Brain microvascular endothelial cell (primary cell): ENCODE measurements around the gene FTCDNL1.

ENCODE experiments used
- DNase-seq: peaks from one replicate; pipeline ENCODE4 v3.0.0-alpha.2; 2020
- H3K27ac ChIP-seq: fragments of 250-450 bp; sonication (Bioruptor Pico); 2 replicates; pipeline ENCODE4 v1.5.1; 2020; ENCODE audit warnings: mild to moderate bottlenecking, moderate library complexity
- H3K27me3 ChIP-seq: fragments of 250-450 bp; sonication (Bioruptor Pico); replicated peaks from 2 replicates; pipeline ENCODE4 v1.5.1; 2020; ENCODE audit warnings: mild to moderate bottlenecking
- H3K36me3 ChIP-seq: fragments of 250-450 bp; sonication (Bioruptor Pico); replicated peaks from 2 replicates; pipeline ENCODE4 v1.5.1; 2020; ENCODE audit warnings: mild to moderate bottlenecking
- H3K4me3 ChIP-seq: 2 replicates; pipeline ENCODE4 v1.5.1; 2011; ENCODE audit warnings: low read depth, mild to moderate bottlenecking, control low read depth, low read length, moderate library complexity
- in situ Hi-C: cut with HindIII; loops from 2 replicates; pipeline ENCODE4 v1.10.0; 2017; ENCODE audit warnings: low sequenced_read_pairs, low pct_ligation_motif_present
- TF ChIP-seq, protein P1 (sequence below): IDR thresholded peaks from 2 replicates; pipeline ENCODE4 v1.5.1; 2011; ENCODE audit warnings: low read depth, mild to moderate bottlenecking, moderate library complexity, low read length, control low read depth, inconsistent platforms; ENCODE audit errors: missing control alignments

FTCDNL1 gene

GRCh38 chr2:199765646-199766045 lies 85.3 kb downstream of the FTCDNL1 start:
- Histone ChIP-seq H3K27me3 (no peaks in the 10 kb centered on the region), H3K4me3 (no peak overlapping the region), H3K27ac (no peak overlapping the region), H3K36me3 (no peaks in the 10 kb centered on the region)
- TF ChIP-seq, protein P1, sequence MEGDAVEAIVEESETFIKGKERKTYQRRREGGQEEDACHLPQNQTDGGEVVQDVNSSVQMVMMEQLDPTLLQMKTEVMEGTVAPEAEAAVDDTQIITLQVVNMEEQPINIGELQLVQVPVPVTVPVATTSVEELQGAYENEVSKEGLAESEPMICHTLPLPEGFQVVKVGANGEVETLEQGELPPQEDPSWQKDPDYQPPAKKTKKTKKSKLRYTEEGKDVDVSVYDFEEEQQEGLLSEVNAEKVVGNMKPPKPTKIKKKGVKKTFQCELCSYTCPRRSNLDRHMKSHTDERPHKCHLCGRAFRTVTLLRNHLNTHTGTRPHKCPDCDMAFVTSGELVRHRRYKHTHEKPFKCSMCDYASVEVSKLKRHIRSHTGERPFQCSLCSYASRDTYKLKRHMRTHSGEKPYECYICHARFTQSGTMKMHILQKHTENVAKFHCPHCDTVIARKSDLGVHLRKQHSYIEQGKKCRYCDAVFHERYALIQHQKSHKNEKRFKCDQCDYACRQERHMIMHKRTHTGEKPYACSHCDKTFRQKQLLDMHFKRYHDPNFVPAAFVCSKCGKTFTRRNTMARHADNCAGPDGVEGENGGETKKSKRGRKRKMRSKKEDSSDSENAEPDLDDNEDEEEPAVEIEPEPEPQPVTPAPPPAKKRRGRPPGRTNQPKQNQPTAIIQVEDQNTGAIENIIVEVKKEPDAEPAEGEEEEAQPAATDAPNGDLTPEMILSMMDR = no peak
- in situ Hi-C loops = no loop called here
- DNase-seq = no peak

GRCh38 chr2:199764273-199764800 lies 86.7 kb downstream of the FTCDNL1 start:
- H3K27me3 ChIP-seq = no peaks in the 10 kb centered on the region

GRCh38 chr2:199762963-199763362 lies 88.0 kb downstream of the FTCDNL1 start:
- no peak overlapping the region for H3K4me3 ChIP-seq
- TF ChIP-seq, protein P1 = no peak
- no peak for DNase-seq
- in situ Hi-C loops = no loop called here
- H3K27ac ChIP-seq = no peak overlapping the region
- H3K36me3 ChIP-seq = no peaks in the 10 kb centered on the region
- no peaks in the 10 kb centered on the region for H3K27me3 ChIP-seq

More at GRCh38 chr2:199764273-199764800, 86.7 kb downstream of the FTCDNL1 start:
- Histone ChIP-seq H3K36me3 (no peaks in the 10 kb centered on the region), H3K27ac (no peak overlapping the region), H3K4me3 (no peak overlapping the region)
- TF ChIP-seq, protein P1 = no peak
- DNase-seq = no peak
- in situ Hi-C loops = no loop called here

- DNase-seq = no peak
- Histone ChIP-seq H3K27me3 (no peaks in the 10 kb centered on the region), H3K27ac (no peak overlapping the region), H3K4me3 (no peak overlapping the region), H3K36me3 (no peaks in the 10 kb centered on the region)
- in situ Hi-C loops = no loop called here
- TF ChIP-seq, protein P1 = no peak
These were observed 90.4 kb downstream of the FTCDNL1 start for GRCh38 chr2:199760574-199760973.

DNA sequence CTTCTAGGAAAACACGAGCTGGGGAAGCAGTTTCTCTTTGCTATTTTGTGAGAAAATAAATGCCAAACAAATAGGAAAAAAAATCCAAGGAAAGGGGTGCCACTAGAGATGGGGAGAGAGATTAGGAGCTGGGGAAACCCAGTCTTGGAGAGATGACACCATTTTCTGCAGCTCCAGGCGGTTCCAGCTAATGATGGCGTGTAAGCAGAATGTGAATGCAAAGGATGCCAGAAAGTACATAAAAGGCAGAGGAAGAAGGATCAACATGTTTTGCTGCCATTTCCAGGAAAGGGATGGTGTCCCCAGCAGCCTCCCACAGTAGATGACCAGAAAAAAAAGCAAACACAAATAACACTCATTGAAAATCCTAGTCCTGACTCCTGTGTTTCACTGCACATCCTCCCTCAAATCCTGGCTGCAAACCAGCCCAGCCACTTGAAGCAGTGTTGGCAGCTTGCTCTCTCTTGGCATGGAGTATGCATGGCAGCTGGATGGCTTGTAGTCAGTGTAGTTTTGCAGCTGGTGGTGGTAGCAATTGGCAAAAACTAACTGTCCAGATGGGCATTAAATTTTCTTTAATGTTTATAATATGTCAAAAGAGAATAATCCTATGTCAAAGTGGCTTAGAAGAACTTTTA lies 93.6 kb downstream of the FTCDNL1 start:
- Histone ChIP-seq H3K4me3 (no peak overlapping the region), H3K36me3 (no peaks in the 10 kb centered on the region), H3K27ac (no peak overlapping the region), H3K27me3 (no peaks in the 10 kb centered on the region)
- no peak for DNase-seq
- in situ Hi-C loops = no loop called here
- TF ChIP-seq, protein P1 = no peak

GRCh38 chr2:199756743-199757142 lies 94.2 kb downstream of the FTCDNL1 start:
- in situ Hi-C loops = no loop called here
- DNase-seq = no peak
- no peak overlapping the region for H3K27ac ChIP-seq
- TF ChIP-seq, protein P1 = no peak
- H3K4me3 ChIP-seq = no peak overlapping the region
- no peaks in the 10 kb centered on the region for H3K36me3 ChIP-seq
- H3K27me3 ChIP-seq = no peaks in the 10 kb centered on the region
